Fibroblast of skin of left quadriceps (primary cell): ENCODE data around the gene DPEP1.
"Not testable (repeated sequence)": the region's sequence is repeated elsewhere in the genome, so short reads cannot be mapped to it uniquely, and the experiment has no call there.

Source experiments
- DNase-seq, 2 experiments: peaks; one replicate each; pipeline ENCODE4 v3.0.0-alpha.2; 2013; ENCODE audit warnings: low read depth in 2 of 2

The DPEP1 gene

DNA sequence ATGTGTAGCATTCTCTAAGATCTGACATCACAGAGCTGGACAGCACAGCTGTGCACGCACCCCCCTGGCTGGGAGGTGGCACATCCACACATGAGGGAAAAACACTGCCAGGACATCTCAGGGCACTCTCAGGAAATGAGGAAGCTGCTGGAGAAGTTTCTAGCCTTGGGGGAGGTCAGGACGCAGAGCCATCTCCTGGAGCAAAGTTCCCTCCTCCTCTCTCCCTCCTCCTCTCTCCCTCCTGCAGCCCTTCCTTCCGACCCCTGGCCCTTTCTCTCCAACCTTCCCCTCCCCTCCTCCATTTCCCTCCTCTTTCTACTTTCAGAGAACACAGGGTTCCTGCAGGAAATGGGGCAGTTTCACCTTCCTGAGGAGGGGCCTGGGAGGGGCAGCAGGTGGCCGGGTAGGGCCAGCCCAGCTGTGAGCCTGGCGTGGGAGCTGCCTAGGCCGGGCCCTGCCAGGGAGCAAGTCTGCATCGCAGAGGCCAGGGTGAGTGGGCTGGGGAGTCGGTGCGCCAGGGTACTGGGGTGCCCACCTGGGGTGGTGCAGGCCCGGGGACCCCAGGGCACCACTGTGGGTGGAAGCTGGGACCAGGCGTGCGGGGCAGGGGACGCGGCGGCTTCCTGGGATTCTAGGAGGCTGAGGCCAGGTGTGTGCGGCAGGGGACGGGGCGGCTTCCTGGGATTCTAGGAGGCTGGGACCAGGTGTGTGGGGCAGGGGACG, at the start of gene DPEP1:
TSS of gene DPEP1 (plus strand) at position 412 of the 723 bp plus-strand sequence. CDS start 16,769 bp downstream, outside the sequence.
- no peak for DNase-seq

DNA sequence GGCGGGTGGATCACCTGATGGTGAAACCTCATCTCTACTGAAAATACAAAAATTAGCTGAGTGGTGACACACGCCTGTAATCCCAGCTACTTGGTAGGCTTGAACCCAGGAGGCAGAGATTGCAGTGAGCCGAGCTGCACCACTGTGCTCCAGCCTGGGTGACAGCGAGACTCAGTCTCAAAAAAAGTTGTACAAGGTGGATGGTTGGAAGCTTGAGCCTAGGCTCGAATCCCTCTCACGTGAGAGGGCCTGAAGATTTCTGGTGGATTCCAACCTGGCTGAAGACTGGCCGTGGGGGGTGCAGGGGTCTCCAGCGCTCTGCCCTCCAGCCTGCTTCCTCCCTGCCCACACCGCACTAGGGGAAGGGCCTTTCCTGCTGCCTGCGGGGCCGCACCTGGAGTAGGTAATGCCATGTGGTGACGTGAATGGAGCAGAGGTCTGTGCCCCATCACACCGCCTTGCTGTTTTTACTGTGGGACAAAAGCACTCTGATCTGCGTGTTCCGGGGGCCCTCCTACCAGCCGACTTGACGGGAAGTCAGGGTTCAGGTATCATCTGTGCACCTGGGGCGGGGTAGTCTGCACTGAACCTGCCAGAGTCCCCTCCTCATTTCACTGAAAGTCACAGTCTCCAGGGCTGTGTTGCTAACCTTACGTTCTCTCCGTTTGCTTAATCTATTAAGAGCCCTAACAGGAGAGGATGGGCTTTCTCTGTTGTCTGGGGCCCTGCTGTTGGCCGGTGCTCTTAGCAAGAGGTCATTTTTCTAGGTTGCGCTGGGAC, 48.8 kb upstream of the DPEP1 start:
- no peak for DNase-seq

DNA sequence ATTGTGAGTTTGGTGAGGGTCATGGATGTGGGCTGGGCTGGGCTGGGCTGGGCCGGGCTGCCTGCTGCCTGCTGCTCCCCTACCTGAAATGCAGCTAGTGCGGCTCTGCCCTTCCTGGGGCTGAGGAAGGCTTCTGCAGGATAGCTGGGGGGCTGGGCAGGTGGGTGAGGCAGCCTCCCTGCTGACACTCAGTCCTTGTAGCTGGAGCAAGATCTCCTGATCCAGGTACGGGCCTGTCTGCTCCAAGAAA, 48.3 kb upstream of the DPEP1 start:
- no peak for DNase-seq

DNA sequence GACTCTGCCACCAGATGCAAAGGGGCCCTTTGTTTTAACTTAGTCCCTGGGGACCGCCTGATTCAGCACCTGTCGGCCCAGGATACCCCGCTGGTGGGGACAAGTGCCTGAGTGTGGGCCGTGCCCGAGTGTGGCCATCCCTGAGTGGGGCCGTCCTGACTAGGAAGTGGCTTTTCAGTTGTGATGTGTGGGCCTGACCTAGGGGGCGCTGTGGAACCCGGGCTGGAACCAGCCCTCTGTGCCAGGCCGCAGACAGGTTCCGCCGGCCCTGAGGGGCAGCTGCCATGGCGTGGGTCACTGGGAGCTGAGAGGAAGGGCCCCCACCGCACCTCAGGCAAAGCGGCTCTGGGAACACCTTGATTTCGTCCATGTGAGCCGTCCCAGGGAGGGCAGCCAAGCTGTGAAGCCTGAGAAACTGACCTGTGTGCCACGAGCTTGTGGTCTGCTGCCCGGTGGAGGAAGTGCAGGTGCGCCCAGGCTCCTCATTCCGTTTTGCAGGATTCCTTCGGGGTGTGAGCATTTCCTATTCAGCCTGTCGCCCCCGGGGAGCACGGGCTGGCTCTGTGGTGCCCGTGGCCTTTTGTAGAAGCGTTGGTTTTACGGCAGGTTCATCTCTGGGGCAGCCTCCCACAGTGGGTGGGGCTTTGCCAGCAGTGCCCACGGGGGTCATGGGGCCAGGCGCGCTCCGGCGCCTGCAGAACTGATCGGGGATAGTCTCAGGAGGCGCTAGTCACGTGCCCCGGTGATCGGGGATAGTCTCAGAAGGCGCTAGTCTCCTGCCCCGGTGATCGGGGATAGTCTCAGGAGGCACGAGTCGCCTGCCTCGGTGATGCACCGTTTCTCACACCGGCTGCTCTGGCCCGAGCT, 47.7 kb upstream of the DPEP1 start:
- no peak for DNase-seq

DNA sequence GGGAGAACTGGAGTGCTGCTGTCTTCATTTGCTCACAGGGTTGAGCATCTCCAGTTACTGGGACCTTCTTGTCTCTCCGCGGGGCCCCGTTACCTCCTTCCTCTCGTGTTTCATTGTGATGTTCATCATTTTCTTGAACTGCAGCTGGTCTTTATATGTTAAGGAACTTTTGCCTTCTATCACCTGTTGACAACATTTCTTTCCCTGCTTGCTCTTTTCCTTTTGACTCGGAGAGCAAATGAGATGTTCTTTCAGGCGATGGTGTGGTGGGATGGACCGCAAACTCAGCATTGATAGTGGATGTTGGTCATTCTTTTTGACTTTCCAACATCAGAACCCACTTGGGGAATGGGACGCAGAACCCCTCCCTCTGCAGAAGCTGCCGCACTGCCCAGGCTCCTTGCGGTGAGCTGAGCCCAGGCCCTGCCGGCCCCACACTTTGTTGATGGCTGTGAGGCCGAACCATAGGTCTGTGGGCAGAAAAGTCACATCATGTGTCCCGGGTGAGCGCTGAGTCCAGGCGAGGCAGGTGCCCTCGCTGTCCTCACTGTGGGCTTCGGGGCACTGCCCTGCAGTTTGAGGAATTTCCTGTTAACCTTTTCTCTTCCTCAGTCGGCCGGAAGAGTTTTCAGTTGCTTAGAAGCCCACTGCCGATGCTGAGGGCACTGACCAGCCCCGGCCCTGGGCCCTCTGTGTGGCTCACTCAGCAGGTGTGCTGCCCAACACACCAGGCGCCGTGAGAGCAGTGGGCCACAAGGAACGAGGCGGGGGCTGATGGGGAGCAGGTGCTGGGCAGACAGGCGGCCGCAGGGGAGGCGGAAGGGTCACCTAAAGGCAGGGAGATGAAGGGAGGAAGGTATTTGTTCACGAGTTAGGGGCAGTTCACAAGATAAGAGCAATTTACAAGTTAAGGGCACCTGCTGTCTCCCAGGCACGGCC, 45.5 kb upstream of the DPEP1 start:
- no peak for DNase-seq

DNA sequence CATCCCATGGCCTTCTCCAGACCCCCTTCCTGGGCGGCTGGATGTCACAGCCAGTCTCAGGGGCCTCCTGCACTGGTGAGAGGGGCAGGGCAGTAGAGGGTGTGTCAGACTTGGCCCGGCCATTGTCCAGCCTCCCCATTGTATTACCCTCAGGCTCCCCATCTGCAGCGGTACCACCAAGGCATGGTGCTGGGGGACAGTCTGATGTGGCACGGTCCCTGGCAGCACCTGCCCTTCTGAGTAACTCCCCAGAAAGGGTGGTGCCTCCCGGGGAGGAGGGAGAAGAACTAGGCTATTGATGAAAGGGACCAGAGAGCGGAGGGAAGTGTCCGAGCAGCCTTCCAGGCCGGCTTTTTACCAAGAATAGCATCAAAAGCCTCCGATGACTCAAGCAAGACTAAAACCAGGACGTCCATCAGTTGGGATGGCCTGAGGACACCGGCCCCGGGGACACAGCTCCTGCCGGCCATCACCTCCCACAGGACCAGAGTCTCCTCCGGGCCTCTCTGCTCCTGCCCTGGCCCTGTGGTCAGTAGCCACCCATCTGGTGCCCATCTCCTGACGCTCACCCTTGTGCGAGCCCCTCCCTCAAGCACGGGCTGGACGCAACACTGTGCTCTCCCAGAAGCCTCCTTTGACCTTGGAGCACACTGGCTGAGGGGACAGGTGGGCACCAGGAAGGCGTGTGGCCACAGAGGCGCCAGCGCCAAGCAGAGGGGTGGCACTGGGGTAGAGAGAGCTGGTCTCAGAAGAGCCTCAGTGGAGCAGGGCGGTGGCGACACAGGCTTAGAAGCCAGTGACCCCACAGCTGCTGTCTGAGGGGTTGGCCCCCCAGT, 43.7 kb upstream of the DPEP1 start:
- no peak for DNase-seq

DNA sequence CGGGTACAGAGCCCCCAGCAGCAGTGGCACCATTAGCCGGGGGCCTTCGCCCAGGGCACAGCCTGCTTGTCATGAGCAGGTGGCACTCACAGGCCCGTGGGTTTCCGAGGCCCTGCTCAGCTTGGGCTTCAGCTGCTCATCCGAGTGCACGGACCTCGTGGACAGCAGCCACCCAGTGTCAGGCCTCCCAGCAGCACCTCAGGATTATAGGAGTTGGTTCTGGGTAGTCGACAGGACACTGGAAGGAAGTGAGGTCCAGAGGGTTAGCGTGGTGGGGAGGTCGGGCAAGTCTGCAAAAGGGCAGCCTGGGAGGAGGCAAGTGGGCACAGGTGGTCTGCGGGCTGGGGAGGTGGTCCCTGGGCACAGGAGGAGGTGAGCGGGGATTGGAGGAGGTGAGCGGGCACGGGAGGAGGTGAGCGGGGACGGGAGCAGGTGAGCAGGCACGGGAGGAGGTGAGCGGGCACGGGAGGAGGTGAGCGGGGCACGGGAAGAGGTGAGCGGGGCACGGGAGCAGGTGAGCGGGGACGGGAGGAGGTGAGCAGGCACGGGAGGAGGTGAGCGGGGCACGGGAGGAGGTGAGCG, 43.0 kb upstream of the DPEP1 start:
- DNase-seq: no peak

DNA sequence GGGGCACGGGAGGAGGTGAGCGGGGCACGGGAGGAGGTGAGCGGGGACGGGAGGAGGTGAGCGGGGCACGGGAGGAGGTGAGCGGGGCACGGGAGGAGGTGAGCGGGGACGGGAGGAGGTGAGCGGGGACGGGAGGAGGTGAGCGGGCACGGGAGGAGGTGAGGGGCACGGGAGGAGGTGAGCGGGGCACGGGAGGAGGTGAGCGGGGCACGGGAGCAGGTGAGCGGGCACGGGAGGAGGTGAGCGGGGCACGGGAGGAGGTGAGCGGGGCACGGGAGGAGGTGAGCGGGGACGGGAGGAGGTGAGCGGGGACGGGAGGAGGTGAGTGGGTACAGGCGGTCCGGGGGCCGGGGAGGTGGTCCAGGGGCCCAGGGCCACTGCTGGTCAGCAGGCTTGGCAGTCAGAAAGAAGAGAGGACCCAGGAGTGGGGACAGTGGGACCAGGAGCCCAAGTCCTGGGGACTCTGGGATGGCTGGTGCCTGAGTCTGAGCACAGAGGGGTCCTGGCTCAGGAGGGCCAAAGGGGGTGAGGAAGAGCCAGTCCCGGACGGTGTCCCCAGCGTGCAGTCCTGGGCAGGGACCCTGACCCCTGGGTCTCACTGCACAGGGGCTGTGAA, 42.4 kb upstream of the DPEP1 start:
- not testable (repeated sequence) for DNase-seq

DNA sequence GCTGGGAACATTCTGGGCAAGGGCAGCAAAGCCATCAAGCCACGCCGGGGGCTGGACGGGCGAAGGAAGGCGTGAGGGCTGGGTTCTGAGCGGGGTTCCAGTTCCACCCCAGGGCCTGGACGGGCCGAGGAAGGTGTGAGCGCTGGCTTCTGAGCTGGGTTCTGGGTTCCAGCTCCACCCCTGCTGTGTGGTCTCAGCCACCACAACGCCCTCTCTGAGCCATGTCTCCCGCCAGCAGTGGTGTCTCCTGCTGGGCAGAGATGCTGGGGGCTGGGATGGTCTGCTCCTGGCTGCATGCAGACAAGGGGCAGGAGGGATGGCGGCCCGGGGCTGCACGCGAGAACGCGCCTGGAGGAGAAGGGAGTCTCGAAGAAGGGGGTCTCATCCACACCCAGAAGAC, 41.8 kb upstream of the DPEP1 start:
- no peak for DNase-seq

DNA sequence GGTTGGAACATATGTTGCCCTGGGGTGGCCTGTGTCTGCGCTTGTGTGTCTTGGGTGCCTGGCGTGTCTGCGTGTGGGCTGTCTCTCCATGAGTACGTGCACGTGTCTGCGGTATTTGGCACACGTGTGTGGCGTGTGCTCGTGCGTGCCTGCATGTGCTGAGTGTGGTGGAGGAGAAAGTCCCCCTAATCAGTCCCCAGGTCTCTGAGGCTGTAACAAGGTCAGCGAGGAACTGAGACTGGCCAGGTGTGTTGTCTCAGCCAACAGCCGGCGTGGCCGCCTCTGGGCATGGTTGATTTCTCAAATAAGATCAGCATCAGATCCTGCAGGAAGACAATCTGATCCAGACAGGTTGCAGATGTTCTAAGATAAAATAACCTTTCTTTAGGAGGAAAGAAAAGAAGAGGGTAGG, 41.4 kb upstream of the DPEP1 start:
- DNase-seq: no peak

DNA sequence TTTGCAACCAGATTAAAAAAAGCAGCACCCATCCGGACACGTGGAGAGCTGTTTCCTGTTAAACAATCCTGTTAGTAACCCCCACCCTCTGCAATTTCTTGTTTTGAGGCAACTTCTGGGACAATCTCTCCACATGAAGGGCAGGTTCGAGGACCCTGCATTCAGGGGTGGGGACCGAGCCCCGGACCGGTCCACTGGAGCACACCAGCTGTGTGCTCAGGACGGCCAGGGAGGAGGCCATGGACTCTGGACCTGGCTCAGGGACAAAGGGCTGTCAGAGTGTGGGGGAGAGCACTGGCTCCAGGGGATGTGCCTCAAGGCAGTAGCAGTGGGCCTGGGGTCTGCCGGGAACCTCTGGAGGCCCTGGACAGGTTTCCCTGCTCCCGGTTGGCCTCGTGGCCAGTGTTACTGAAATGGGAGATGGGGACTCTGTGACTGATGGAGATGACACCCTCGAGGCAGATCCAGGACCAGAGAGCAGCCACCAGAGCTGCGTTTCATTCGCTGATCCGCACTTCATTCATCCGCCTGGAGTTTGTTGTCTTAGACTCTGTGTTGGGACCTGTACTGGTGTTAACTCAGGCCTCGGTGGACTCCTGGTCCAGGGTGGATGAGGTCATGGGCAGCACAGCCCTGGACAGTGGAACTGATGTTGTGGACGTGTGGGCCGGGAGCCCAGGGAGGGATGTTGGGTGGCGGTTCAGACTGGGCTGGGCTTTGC, 40.8 kb upstream of the DPEP1 start:
- DNase-seq: no peak

DNA sequence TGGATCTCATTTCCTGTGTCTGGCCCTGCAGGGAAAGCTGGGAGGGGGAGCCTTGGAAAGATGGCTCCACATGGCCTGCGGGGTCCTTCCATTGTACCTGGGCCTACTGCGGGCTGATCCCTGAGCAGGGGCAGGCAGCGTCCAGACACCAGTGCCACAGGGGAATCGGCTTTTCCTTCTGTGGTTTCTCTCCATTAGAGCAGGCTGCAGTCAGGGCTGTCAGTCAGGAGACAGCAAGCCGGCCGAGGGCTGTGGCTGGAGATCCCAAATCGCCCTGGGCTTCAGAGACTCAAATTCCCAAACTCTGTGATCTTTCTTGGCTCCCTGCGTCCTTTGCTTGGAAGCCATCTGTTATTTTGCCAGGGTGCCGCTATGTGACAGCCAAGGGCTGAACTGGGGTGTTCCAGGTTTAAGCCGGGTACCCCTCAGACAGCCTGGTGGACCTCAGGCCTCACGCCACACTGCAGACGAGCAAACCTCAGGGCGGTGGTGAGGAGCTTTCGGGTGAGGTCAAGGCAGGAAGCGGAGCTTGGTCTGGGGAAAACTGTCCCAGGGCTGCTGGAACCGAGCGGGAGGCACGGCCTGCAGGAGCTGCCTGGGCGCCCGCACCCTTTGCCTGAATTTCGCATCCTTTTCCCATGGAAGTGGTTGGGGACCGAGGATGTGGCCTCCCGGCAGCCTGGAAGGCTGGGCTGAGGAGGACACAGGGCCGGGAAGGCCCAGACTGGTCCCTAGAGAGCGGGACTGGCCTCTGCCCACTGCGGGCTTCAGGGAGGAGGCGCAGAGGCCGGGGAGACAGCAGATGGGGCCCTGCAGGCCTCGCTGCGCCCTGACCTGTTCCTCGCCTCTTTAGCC, 39.4 kb upstream of the DPEP1 start:
- no peak for DNase-seq

DNA sequence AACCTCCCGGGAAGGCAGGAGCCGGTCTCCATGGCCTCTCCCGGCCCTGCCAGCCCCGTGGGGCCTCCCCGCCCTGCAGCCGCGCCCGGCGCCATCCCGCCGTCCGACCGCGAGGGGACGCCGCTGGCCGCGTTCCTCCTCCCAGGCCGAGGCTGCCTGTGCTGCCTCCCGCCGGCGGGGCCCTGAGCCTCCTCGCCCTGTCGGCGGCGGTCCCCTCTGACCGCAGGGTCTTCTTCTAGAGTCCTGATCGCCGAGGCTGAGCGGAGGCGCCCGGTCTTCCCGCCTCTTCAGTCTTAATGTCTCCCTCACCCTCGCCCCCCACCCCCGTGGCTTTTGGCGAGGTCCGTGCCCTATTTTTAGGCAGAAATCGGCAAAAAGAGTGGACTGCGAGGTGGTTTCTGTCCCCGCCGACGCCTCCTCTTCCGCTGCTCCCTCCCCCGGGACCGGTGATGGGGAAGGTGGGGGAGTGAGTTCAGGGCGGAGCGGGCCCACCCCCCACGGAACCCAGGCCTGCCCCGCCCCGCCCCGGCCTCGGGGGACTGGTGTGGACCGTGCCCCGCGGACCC, 38.7 kb upstream of the DPEP1 start:
- peak in 1 of 2 experiments; percentile 34 for DNase-seq

DNA sequence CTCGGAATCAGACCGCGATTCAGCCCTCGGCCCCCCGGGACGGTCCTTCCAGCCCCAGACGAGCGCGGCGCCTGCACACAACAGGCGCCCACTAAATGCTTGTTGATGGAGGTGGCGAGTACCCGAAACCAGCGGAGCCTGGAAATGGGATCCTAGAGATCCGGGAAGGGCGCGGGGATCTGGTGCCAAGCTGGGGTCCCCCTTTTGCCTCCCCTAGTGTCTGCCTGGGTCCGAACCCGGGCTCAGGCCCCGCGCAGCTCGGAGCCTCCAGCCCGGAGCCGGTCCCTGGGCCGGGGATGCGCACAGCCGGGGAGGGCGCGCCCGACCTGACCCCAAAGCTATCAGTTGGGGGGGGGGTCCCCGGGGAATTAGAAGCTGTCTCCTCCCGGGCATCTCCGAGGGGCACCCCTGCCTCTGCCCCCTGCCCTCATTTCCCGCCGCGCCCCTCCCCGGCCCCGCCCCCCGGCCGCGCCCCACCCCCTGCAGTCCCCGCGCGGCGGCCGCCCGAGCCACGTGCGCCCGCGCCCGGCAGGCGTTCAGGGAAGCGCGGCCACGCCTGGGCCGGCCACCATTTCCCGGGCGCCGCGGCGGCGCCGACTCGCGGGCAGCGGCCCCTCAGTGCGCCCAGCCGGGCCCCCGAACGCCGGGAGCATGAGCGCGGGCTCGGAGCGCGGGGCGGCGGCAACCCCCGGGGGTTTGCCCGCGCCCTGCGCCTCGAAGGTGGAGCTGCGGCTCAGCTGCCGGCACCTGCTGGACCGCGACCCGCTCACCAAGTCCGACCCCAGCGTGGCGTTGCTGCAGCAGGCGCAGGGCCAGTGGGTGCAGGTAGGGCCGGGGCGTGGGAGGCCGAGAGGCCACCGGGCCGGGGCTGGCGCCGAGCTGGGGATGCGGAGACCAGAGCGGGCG, 37.9 kb upstream of the DPEP1 start, which contains the start of gene CPNE7:
TSS of gene CPNE7 (plus strand) at position 512 of the 906 bp plus-strand sequence. CDS start at position 652, 140 bp downstream.
- no peak for DNase-seq

DNA sequence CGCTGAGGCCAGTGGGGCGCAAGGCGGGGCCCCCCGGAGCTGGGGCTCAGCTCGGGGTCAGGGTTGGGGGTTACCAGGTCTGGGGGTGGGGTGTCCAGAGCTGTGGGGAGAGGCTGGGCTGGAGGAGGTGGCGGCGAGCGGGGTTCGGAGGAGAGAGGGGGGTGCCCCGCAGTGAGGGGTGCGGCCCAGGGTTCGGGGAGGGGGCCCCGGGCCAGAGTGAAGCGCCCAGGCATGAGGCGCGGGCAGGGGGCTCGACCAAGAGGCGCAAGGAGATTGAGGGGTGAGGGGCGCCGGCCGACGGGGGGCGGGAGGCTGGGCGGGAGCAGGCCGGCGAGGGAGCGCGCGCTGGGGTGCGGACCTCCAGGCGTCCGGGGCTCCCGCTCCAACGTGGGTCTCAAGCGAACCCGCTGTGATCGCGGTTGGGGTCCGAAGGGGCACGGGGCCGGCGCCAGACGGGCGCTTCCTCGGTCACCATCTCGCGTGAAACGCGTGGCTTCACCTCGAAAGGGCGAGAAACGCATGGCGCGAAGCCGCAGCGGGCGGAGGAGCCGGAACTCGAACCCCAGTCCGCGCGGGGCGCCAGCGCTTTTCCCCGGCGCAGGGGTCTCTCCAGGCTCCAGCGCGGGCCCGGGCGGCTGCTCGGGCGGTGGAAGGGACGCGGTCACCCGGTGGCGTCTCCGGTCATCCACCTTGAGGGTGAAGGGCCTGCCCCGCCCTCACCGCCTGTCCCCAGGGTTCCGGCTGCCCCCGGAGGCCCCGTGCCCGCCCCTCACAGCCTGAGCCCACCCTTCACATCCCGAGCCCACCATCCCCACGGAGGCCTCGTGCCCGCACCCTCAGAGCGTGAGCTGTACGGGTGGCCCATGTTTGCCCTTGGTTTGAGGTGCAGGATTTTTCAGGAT, 37.0 kb upstream of the DPEP1 start:
- no peak for DNase-seq
